Anterior cingulate cortex (tissue), 58 donors: Measurements from ENCODE around the gene LDLRAD4.
A peak's percentile ranks its signal among the peaks of the same experiment; 100 is the strongest.

Experiments used
- DNase-seq, 58 donors: peaks; one replicate each; lab custom pipeline; 2025; lab: John Stamatoyannopoulos, UW

Gene LDLRAD4

GRCh38 chr18:13225261-13225660 is 6.7 kb downstream of the LDLRAD4 start:
- no peak for DNase-seq

GRCh38 chr18:13226533-13227144 is 8.1 kb downstream of the LDLRAD4 start:
- no peak for DNase-seq

GRCh38 chr18:13227910-13228309 is 9.3 kb downstream of the LDLRAD4 start:
- no peak for DNase-seq

- DNase-seq: no peak
Measured at GRCh38 chr18:13229001-13229671, 10.6 kb downstream of the LDLRAD4 start.

GRCh38 chr18:13231151-13231550 is 12.6 kb downstream of the LDLRAD4 start:
- no peak for DNase-seq

- peak in 37 of 58 donors; percentile 19 to 65 (median 43) for DNase-seq
Measured at GRCh38 chr18:13232086-13232917, 13.7 kb downstream of the LDLRAD4 start.

- DNase-seq: no peak
Measured at GRCh38 chr18:13232971-13233786, 14.6 kb downstream of the LDLRAD4 start.

- DNase-seq: no peak
Measured at GRCh38 chr18:13233787-13234783, 15.5 kb downstream of the LDLRAD4 start.

GRCh38 chr18:13235421-13235831 is 16.9 kb downstream of the LDLRAD4 start:
- DNase-seq: no peak

GRCh38 chr18:13235981-13236380 is 17.4 kb downstream of the LDLRAD4 start:
- DNase-seq: peak in 36 of 58 donors; percentile 18 to 83 (median 50)

GRCh38 chr18:13236411-13236810 is 17.9 kb downstream of the LDLRAD4 start:
- no peak for DNase-seq

- DNase-seq: no peak
Measured at GRCh38 chr18:13237073-13237472, 18.5 kb downstream of the LDLRAD4 start.

- no peak for DNase-seq
Measured at GRCh38 chr18:13237641-13238040, 19.1 kb downstream of the LDLRAD4 start.

GRCh38 chr18:13239171-13239956 is 20.8 kb downstream of the LDLRAD4 start:
- peak in 5 of 58 donors; percentile 20 to 44 (median 30) for DNase-seq

GRCh38 chr18:13240060-13240725 is 21.6 kb downstream of the LDLRAD4 start:
- DNase-seq: no peak

GRCh38 chr18:13241083-13241892 is 22.7 kb downstream of the LDLRAD4 start:
- DNase-seq: no peak

GRCh38 chr18:13241893-13242175 is 23.3 kb downstream of the LDLRAD4 start:
- DNase-seq: no peak
